CD4-positive, alpha-beta T cell treated with Interleukin-17A for 1 hour (primary cell): ENCODE data around the gene ZNF880.
"Not testable (repeated sequence)": the region's sequence is repeated elsewhere in the genome, so short reads cannot be mapped to it uniquely, and the experiment has no call there.

Experiments
- DNase-seq: peaks from one replicate; pipeline ENCODE4 v3.0.0-alpha.2; 2020

Gene ZNF880

DNA sequence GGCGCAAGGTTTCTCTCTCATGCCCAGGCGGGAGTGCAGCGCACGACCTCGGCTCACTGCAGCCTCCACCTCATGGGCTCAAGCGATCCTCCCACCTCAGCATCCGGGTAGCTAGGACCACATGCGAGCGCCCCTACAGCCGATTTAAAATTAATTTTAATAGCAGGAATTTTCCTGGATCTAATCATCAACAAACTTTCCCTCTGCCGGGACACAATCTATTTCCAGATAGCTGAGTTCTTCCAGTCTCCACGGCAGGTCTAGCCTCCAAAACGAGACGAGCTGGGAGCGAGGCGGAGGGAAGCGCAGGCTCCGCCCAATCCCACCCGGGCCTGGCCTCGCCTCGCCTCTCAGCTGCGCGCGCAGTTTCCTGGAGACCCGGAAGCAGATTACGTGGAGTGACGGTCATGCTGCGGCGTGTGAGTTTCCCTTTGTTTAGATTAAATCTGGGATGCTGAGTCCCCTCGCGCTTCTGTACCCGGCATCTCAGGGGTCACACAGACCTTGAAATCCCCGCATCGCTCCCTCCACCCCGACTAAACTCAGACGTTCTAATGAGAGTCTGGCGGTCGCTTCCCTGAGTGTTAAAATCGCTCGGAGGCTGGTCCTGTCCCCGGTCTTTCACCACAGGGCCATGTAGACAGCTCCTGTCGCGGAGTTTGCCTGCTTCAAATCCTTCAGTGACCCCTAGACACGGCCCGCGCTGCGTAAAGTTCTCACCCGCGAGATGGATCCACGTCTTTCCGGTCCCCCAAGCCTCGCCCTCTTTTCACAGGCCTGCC, at the start of gene ZNF880:
Gene ZNF880 (plus strand): TSS at position 365 of the 782 bp plus-strand sequence. CDS start 43 bp downstream, at position 408.
- DNase-seq, result peak; percentile 92

DNA sequence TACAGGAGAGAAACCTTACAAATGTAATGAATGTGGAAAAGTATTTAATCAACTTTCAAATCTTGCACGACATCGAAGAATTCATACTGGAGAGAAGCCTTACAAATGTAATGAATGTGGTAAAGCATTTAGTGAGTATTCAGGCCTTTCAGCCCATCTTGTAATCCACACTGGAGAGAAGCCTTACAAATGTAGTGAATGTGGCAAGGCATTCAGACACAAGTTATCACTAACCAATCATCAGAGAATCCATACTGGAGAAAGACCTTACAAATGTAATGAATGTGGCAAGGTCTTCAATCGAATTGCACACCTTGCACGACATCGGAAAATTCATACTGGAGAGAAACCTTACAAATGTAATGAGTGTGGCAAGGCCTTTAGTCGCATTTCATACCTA, 47.3 kb upstream of the ZNF880 start:
- DNase-seq, result no peak

DNA sequence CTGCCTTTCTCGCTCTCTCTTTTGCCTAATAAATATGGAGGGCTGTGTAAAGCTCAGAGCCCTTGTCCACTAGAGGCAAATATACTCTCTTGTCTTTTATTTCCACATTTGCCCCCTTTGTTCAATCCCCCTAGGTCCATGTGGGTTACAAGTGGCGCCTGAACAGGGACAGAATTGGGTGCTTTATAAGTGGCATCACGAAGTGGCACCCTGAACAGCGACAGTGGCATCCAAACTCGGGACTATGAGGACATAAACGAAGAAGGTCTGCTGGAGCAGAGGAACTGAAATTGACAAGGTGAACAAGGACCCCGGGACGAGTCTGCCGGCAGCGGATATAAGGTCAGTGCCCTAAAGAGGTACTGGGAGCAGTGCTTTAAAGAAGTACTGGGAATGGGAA, 38.0 kb upstream of the ZNF880 start:
- DNase-seq, result peak; percentile 2

- DNase-seq, result no peak
Measured at GRCh38 chr19:52335768-52336116, 34.0 kb upstream of the ZNF880 start.

- peak; percentile 86 for DNase-seq
Measured at GRCh38 chr19:52336117-52336790, 33.5 kb upstream of the ZNF880 start, which contains the start of gene ZNF610. Gene ZNF610, plus strand, starts transcription at chr19:52336243. Its CDS starts 12,930 bp downstream, at chr19:52349173.

DNA sequence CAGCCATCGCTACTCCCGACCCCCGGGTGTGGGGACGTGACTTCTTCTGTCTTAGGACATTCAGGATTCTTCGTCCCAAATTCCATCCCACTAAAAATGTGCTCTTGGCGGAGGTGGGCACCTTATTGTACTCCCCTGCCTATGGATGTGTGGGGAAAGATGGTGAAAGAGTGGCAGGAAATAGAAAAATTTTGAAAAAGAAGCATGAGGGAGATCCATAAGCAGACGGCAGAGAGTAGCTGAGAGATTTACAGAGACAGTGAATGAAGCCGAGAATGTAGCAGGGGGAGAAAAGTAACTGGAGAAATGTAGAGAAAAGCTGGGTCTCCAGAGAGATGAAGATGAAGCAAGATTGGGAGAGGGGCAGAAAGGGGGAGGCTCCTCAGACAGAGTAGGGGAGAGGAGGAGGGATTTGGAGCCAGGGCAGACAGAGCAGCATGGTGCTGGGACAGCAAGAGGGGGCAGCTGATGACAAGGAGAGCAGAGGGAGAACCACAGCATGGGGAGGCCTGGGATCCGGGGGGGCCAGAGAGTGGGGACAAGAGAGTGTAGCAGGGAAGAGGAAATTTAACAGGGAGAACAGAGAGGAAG, 32.8 kb upstream of the ZNF880 start:
- DNase-seq, result peak; percentile 0

- not testable (repeated sequence) for DNase-seq
Measured at GRCh38 chr19:52339022-52339421, 30.7 kb upstream of the ZNF880 start.

- DNase-seq, result peak; percentile 72
Measured at GRCh38 chr19:52343548-52343947, 26.2 kb upstream of the ZNF880 start.

- no peak for DNase-seq
Measured at GRCh38 chr19:52345162-52345561, 24.6 kb upstream of the ZNF880 start.

GRCh38 chr19:52351512-52351911, 18.2 kb upstream of the ZNF880 start:
- DNase-seq, result no peak

- DNase-seq, result no peak
Measured at GRCh38 chr19:52366414-52366824, 3.3 kb upstream of the ZNF880 start.

DNA sequence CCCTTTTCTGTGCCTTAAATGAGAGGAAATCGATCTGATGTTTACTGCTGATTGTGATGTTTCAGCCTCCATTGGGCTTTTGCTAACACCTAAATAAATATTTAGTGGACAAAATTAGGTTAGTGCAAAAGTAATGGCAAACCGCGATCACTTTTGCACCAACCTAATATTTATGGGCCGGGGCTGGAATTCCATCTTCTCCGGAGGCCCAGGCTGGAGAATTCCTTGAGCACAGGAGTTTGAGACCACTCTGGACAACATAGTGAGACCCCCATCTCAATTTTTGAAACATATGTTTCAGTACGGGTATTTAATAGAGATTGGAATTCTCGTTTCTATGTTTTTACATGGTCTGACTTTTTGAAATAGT, 603 bp downstream of the ZNF880 start:
- no peak for DNase-seq

GRCh38 chr19:52391135-52391534, 21.4 kb downstream of the ZNF880 start:
- DNase-seq, result no peak

DNA sequence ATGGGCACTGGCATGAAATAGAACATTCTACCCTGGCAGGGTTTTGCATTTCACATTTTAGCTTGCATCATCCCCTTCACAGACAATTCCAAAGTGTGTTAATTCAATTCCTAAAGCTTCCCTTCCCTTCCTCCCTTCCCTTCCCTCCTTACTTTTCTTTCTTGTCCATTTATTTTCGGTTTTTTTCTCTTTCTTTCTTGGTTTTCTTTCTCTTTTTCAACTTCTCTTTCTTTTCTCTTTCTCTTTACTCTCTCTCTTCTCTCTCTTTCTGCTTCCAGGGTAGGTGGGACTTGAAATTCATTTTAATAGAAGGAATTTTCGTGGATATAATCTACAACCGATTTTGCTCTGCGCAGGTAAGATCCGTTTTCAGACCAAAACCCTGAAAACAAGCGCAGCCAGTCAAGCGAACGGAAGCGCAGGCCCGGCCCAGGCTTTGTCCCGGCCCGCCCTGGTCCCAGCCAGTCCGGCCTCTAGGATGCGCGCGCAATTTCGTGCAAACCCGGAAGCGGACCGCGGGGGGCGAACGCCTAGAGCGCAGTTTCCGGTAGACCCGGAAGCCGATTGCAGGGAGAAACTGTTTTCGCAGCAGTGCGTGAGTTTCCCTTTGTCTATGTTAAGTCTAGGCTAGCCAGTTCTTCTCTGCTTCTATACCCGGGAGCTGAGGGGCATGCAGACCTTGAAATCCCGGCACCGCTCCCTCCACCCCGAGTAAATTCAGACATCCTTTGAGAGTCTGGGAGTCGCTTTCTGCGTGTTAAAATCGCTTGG, 27.8 kb downstream of the ZNF880 start, which contains the start of gene ZNF528:
Gene ZNF528 (plus strand): TSS at position 540 of the 771 bp plus-strand sequence. CDS start 4,165 bp downstream, outside the sequence.
- peak; percentile 93 for DNase-seq

DNA sequence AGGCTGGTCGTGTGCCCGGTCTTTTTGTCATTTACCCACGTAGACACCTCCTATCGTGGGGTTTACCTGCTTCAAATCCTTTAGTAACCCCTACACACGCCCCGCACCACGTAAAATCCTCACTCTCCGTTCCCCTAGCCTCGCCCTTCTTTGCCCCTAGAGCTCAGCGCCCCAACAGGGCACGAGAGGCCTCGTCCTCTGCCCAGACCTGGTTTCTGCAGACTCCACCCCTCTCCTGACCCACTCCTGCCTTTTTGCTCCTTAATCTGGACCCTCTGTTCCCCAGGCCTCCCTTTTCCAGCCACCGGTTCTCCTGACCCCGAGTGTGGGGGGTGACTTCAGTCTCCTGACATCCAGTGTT, 28.3 kb downstream of the ZNF880 start:
- DNase-seq, result no peak

DNA sequence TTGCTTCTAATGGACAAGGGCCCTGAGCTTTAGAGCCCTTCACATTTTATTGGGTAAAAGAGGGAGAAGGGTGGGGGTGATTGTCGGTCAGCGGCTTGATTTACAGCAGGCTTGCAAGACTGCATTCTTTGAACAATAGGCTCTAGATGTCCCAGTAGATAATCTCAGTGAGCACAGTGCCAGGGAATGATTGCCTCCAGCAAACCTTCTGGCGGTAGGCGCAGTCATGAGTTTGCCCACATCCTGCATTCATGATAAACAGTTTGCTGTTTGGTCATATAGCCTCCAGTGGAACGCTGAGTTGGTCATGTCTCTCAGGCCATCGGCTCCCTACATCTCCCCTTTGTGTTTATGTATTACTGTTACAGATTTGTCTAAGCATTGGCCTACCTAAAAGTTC, 40.6 kb downstream of the ZNF880 start:
- no peak for DNase-seq

DNA sequence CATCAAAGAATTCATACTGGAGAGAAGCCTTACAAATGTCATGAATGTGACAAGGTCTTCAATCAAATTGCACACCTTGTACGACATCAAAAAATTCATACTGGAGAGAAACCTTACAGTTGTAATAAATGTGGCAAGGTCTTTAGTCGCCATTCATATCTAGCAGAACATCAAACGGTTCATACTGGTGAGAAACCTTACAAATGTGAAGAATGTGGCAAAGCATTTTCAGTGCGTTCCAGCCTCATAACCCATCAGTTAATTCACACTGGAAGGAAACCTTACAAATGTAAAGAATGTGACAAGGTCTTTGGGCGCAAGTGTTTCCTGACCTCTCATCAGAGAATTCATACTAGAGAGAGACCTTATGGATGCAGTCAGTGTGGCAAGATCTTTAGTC, 46.0 kb downstream of the ZNF880 start:
- DNase-seq, result no peak

- no peak for DNase-seq
Measured at GRCh38 chr19:52428937-52429336, 59.2 kb downstream of the ZNF880 start, which contains the start of gene ZNF534. Gene ZNF534, plus strand, starts transcription at chr19:52429148. Its CDS starts 2,327 bp downstream, at chr19:52431475.
